PC-3 (cell line): ENCODE results near the gene PPFIBP1. TPM values are rescaled to one million over a fixed set of nuclear protein-coding genes. Genes with fewer than 3 reads are reported as not detected.

ENCODE experiments used
- ATAC-seq: fragments of 200-7000 bp; cut with Tn5 transposase; 2 replicates; pipeline ENCODE4 v1.9.1; 2020; ENCODE audit warnings: mild to moderate bottlenecking, moderate library complexity
- BruUV-seq: library from RNA; stranded (reverse); fragments of 400-500 nt; replicated peaks from 2 replicates; lab custom pipeline; 2021; lab: Mats Ljungman, UMichigan
- CTCF ChIA-PET: fragments of 300-600 bp; sonication (Branson Sonifier 250); formaldehyde crosslinking; loops from one replicate; lab custom pipeline; 2022; ENCODE audit warnings: antibody characterized with exemption; lab: Charles Lee
- POLR2A ChIA-PET: fragments of 300-600 bp; sonication (Branson Sonifier 250); formaldehyde crosslinking; loops from one replicate; lab custom pipeline; 2022; ENCODE audit warnings: antibody characterized with exemption; ENCODE audit not compliant: unreplicated experiment; lab: Charles Lee
- DNase-seq: peaks from one replicate; pipeline ENCODE4 v3.0.0-alpha.2; 2015
- H2AFZ ChIP-seq: fragments of 300-600 bp; sonication (generic); 2 replicates; pipeline ENCODE4 v1.6.0; 2016; ENCODE audit warnings: antibody characterized with exemption, low read length
- H3F3A ChIP-seq: fragments of 300-600 bp; sonication (generic); one replicate; pipeline ENCODE4 v1.6.0; 2017; ENCODE audit warnings: antibody characterized with exemption, low read length, control low read depth, mild to moderate bottlenecking; ENCODE audit not compliant: unreplicated experiment
- H3K27ac ChIP-seq: fragments of 300-600 bp; sonication (generic); 2 replicates; pipeline ENCODE4 v1.5.1; 2016; ENCODE audit warnings: mild to moderate bottlenecking, low read length
- H3K27me3 ChIP-seq: fragments of 300-600 bp; sonication (generic); 2 replicates; pipeline ENCODE4 v1.6.1; 2016; ENCODE audit warnings: low read length, mixed read lengths
- H3K36me3 ChIP-seq: fragments of 300-600 bp; sonication (generic); 2 replicates; pipeline ENCODE4 v1.6.1; 2016; ENCODE audit warnings: low read depth, mixed run types, low read length, mixed read lengths
- H3K4me1 ChIP-seq: fragments of 300-600 bp; sonication (generic); 2 replicates; pipeline ENCODE4 v1.5.1; 2016; ENCODE audit warnings: low read length; ENCODE audit not compliant: insufficient read depth
- H3K4me2 ChIP-seq: fragments of 300-600 bp; sonication (generic); 2 replicates; pipeline ENCODE4 v1.6.0; 2016; ENCODE audit warnings: low read length
- H3K4me3 ChIP-seq: fragments of 300-600 bp; sonication (generic); 2 replicates; pipeline ENCODE4 v1.5.1; 2016; ENCODE audit warnings: mild to moderate bottlenecking, low read length, mixed read lengths
- H3K79me2 ChIP-seq: fragments of 300-600 bp; sonication (generic); 2 replicates; pipeline ENCODE4 v1.6.1; 2017; ENCODE audit warnings: low read length, mixed read lengths
- H3K9ac ChIP-seq: fragments of 300-600 bp; sonication (generic); 2 replicates; pipeline ENCODE4 v1.6.0; 2016; ENCODE audit warnings: mild to moderate bottlenecking, low read length
- H3K9me2 ChIP-seq: fragments of 300-600 bp; sonication (generic); replicated peaks from 2 replicates; pipeline ENCODE4 v1.6.1; 2016; ENCODE audit warnings: mixed run types, low read length, mixed read lengths
- H3K9me3 ChIP-seq: fragments of 300-600 bp; sonication (generic); 2 replicates; pipeline ENCODE4 v1.6.1; 2016; ENCODE audit warnings: low read length, mixed read lengths
- H4K20me1 ChIP-seq: fragments of 300-600 bp; sonication (generic); 2 replicates; pipeline ENCODE4 v1.6.1; 2016; ENCODE audit warnings: low read length, mixed read lengths
- EZH2 ChIP-seq: fragments of 300-600 bp; sonication (generic); IDR thresholded peaks from one replicate; pipeline ENCODE4 v1.6.1; 2017; ENCODE audit warnings: antibody characterized with exemption, mild to moderate bottlenecking, low read length; ENCODE audit not compliant: unreplicated experiment
- EZH2phosphoT487 ChIP-seq: fragments of 300-600 bp; sonication (generic); IDR thresholded peaks from 2 replicates; pipeline ENCODE4 v1.6.1; 2018; ENCODE audit warnings: mild to moderate bottlenecking, antibody characterized with exemption, low read length, borderline replicate concordance
- intact Hi-C: fragments of 100-400 bp; cut with micrococcal nuclease; formaldehyde crosslinking; loops from 2 replicates; pipeline ENCODE4 v1.9.0; 2023
- total RNA-seq: library from RNA; depleted of rRNA; stranded (reverse); fragments of >200 nt; gene quantifications from 2 replicates; pipeline ENCODE4 v1.2.3, GENCODE V29; 2014
- TF ChIP-seq, protein P1 (sequence below): fragments of 300-600 bp; sonication (generic); conservative IDR thresholded peaks from 2 replicates; pipeline ENCODE4 v1.5.1; 2017; ENCODE audit warnings: antibody characterized with exemption, low read depth, mild to moderate bottlenecking, low read length

Gene PPFIBP1
- total RNA-seq, 1 experiment from 2014 or later, result 56.9 TPM

DNA sequence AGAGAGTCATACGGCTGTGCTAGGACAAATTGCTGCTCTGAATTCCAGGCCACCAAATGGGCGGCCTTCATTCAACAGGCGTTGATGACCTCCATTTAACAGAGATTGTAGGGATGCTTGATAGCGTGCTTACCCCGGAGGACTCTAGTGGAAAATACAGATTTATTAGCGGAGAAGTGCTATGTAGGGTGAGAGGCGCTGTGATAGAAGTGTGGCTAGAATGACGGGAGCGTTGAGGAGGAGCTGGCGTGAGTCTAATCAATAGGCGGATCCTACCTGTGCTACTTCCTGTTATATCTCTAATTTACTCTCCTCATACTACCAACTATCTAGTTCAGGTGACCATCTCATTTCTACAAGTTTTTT lies 187.3 kb downstream of the PPFIBP1 start:
- no peaks in the 10 kb centered on the region for H3K27me3 ChIP-seq
- H3K9ac ChIP-seq, result peak overlapping the region; percentile 87
- H3K9me3 ChIP-seq, result no peaks in the 10 kb centered on the region
- H3K4me3 ChIP-seq, result peak overlapping the region; percentile 87
- peaks cover 21% of the 10 kb centered on the region for H3K36me3 ChIP-seq
- ChIA-PET CTCF (no interaction called here), POLR2A (no interaction called here)
- TF ChIP-seq, protein P1, sequence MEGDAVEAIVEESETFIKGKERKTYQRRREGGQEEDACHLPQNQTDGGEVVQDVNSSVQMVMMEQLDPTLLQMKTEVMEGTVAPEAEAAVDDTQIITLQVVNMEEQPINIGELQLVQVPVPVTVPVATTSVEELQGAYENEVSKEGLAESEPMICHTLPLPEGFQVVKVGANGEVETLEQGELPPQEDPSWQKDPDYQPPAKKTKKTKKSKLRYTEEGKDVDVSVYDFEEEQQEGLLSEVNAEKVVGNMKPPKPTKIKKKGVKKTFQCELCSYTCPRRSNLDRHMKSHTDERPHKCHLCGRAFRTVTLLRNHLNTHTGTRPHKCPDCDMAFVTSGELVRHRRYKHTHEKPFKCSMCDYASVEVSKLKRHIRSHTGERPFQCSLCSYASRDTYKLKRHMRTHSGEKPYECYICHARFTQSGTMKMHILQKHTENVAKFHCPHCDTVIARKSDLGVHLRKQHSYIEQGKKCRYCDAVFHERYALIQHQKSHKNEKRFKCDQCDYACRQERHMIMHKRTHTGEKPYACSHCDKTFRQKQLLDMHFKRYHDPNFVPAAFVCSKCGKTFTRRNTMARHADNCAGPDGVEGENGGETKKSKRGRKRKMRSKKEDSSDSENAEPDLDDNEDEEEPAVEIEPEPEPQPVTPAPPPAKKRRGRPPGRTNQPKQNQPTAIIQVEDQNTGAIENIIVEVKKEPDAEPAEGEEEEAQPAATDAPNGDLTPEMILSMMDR, result peak; percentile 29; the same call in 1 of the 2 replicates
- TF ChIP-seq EZH2phosphoT487 (no peak), EZH2 (no peak)
- no peaks in the 10 kb centered on the region for H3F3A ChIP-seq
- ATAC-seq (peak; percentile 29), DNase-seq (peak; percentile 53)
- peak overlapping the region; percentile 88 for H3K4me2 ChIP-seq
- H3K27ac ChIP-seq, result peak overlapping the region; percentile 65
- peak overlapping the region; percentile 97 for H2AFZ ChIP-seq
- peaks cover 56% of the 10 kb centered on the region for H3K79me2 ChIP-seq
- BruUV-seq, result no TSS peak
- H3K4me1 ChIP-seq, result peaks cover 15% of the 10 kb centered on the region
- H3K9me2 ChIP-seq, result no peaks in the 10 kb centered on the region
- intact Hi-C loops, result no loop called here
- H4K20me1 ChIP-seq, result peaks cover 17% of the 10 kb centered on the region; the same call in 1 of the 2 replicates

DNA sequence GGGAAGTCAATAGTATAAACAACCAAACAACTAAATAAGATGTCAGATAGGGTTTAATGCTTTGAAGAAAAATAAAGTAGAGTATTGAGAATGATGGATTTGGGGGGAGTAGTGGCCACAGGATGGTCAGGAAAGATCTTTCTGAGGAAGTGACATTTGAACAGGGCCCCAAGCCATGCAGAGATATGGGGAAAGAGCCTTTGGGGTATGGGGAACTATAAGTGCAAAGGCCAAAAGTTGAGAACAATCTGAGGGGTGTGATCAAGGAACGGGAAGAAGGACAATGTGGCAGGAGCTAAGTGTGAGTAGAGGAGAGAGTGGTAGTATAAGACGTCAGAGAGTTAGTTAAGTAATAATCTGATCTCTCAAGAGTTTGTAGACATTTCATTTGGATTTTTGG lies 188.0 kb downstream of the PPFIBP1 start:
- ChIA-PET CTCF (no interaction called here), POLR2A (no interaction called here)
- no peak overlapping the region for H2AFZ ChIP-seq
- peak overlapping the region; percentile 87; the same call in 1 of the 2 replicates for H3K9ac ChIP-seq
- TF ChIP-seq EZH2 (no peak), EZH2phosphoT487 (no peak)
- TF ChIP-seq, protein P1, result no peak
- H3K4me1 ChIP-seq, result peaks cover 15% of the 10 kb centered on the region
- H3K27me3 ChIP-seq, result no peaks in the 10 kb centered on the region
- BruUV-seq, result no TSS peak
- no peaks in the 10 kb centered on the region for H3K9me2 ChIP-seq
- no peaks in the 10 kb centered on the region for H3K9me3 ChIP-seq
- ATAC-seq, result no peak
- H3K79me2 ChIP-seq, result peaks cover 56% of the 10 kb centered on the region
- H3F3A ChIP-seq, result no peaks in the 10 kb centered on the region
- H3K36me3 ChIP-seq, result peaks cover 23% of the 10 kb centered on the region
- intact Hi-C loops, result no loop called here
- DNase-seq, result no peak
- peaks cover 17% of the 10 kb centered on the region; the same call in 1 of the 2 replicates for H4K20me1 ChIP-seq
- H3K4me3 ChIP-seq, result peak overlapping the region; percentile 87
- peak overlapping the region; percentile 88 for H3K4me2 ChIP-seq
- no peak overlapping the region for H3K27ac ChIP-seq

DNA sequence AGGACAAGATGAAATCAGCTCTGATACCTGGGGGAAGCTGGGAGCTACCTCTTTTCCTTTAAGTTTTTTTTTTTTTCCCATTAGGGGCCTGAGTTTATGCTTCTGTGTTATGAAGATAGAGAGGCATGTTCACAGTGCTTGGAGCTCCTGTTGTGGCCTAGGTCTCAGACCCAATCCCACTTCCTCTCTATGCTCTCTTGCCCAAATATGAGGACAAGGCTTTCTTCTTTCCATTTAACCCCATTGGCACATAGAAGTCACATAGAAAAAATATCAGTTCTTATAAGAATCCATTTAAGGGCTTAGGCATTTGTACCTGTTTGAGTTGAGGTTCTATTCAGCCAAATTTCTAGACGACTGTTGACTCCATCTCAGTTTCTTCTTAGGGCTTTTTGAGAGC lies 199.2 kb downstream of the PPFIBP1 start:
- H3K4me3 ChIP-seq, result no peak overlapping the region
- ChIA-PET POLR2A (no interaction called here), CTCF (no interaction called here)
- no peaks in the 10 kb centered on the region for H4K20me1 ChIP-seq
- ATAC-seq, result no peak
- no TSS peak for BruUV-seq
- TF ChIP-seq EZH2phosphoT487, result no peak
- TF ChIP-seq EZH2, result no peak
- no peaks in the 10 kb centered on the region for H3K9me2 ChIP-seq
- H3K79me2 ChIP-seq, result peaks cover 13% of the 10 kb centered on the region; the same call in 1 of the 2 replicates
- H3K4me1 ChIP-seq, result peaks cover 5% of the 10 kb centered on the region
- H3K36me3 ChIP-seq, result peaks cover 70% of the 10 kb centered on the region
- H3K27me3 ChIP-seq, result no peaks in the 10 kb centered on the region
- no peak overlapping the region for H2AFZ ChIP-seq
- intact Hi-C loops, result no loop called here
- no peaks in the 10 kb centered on the region for H3F3A ChIP-seq
- H3K9me3 ChIP-seq, result no peaks in the 10 kb centered on the region
- no peak for DNase-seq
- H3K27ac ChIP-seq, result no peak overlapping the region
- no peak overlapping the region for H3K9ac ChIP-seq
- no peak overlapping the region for H3K4me2 ChIP-seq
